ENCODE results near the gene WDR91. TPM values are rescaled to one million over a fixed set of nuclear protein-coding genes. Genes with fewer than 3 reads are reported as not detected.

Gene WDR91
- polyA plus RNA-seq, 2 of the 4 experiments (the other 2 are of a cell fraction), result 5.1 to 5.3 TPM

- ATAC-seq, result no peak
Observed at GRCh38 chr7:135156290-135156689, 55.0 kb downstream of the WDR91 start.

DNA sequence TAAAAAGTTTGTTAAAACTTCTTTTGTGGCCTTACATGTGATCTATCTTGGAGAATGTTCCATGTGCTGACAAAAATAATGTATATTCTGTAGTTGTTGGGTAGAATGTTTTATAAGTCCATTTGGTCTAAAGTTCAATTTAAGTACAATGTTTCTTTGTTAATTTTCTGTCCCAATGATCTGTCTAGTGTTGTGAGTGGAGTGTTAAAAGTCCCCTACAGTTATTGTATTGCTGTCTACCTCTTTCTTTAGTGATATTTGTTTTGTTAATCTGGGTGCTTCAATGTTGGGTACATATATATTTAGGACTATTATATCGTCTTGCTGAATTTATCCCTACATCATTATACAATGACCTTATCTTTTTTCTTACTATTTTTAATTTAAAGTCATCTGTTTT lies 56.6 kb downstream of the WDR91 start:
- 77% methylated on average over 1 of the region's 1 CpG for WGBS (ENCODE audit: missing lambda C conversion rate)
- ChIA-PET POLR2A (no interaction called here), CTCF (interaction anchor here (1.0 kb wide), 1 partner anchor 247 kb away, joined by 5 read pairs; no protein-coding TSS in a partner anchor)
- no peak for ATAC-seq
- no peak for DNase-seq (ENCODE audit: low read depth in 1 of 2, low spot score in 1 of 2)
- FAIRE-seq, result no peak
- no peak for TF ChIP-seq NPAS2 (CRISPR knock-in tag; IDR thresholded peaks at IDR 0.05; ENCODE audit: borderline replicate concordance)
- TF ChIP-seq, protein P1, sequence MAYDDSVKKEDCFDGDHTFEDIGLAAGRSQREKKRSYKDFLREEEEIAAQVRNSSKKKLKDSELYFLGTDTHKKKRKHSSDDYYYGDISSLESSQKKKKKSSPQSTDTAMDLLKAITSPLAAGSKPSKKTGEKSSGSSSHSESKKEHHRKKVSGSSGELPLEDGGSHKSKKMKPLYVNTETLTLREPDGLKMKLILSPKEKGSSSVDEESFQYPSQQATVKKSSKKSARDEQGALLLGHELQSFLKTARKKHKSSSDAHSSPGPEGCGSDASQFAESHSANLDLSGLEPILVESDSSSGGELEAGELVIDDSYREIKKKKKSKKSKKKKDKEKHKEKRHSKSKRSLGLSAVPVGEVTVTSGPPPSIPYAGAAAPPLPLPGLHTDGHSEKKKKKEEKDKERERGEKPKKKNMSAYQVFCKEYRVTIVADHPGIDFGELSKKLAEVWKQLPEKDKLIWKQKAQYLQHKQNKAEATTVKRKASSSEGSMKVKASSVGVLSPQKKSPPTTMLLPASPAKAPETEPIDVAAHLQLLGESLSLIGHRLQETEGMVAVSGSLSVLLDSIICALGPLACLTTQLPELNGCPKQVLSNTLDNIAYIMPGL (CRISPR knock-in tag; IDR thresholded peaks at IDR 0.05; ENCODE audit: borderline replicate concordance), result no peak
- no peak overlapping the region for H3K4me3 ChIP-seq
- no peak overlapping the region for H3K4me2 ChIP-seq
- H3K4me1 ChIP-seq, result peaks cover 2% of the 10 kb centered on the region
- H3K9me3 ChIP-seq, result peaks cover 32% of the 10 kb centered on the region
- H3K27ac ChIP-seq, result no peak overlapping the region

More at GRCh38 chr7:135156290-135156689, 55.0 kb downstream of the WDR91 start:
- CTCF ChIA-PET, result interaction anchor here (0.6 to 1.8 kb wide), 2 partner anchors 8 to 135 kb away, joined by 3 to 5 read pairs; partner anchors contain the start of gene TMEM140
- no peak for TF ChIP-seq TP53 (CRISPR knock-in tag; IDR thresholded peaks at IDR 0.05)
- TF ChIP-seq NPAS2 (CRISPR knock-in tag; IDR thresholded peaks at IDR 0.05; ENCODE audit: borderline replicate concordance), result no peak
- TF ChIP-seq NFE2L2 (conservative IDR thresholded peaks at IDR 0.05; ENCODE audit: low read length), result no peak
- no peak for TF ChIP-seq RNF2 (IDR thresholded peaks at IDR 0.05; ENCODE audit: borderline replicate concordance, low read depth)
- no peak for TF ChIP-seq ZFP36 (IDR thresholded peaks at IDR 0.05; ENCODE audit: borderline replicate concordance, partially characterized antibody)
- no peak for TF ChIP-seq CHD4 (IDR thresholded peaks at IDR 0.05; ENCODE audit: borderline replicate concordance)
- TF ChIP-seq POLR2A (IDR thresholded peaks at IDR 0.05; ENCODE audit: low read length), result no peak
- TF ChIP-seq JUN (IDR thresholded peaks at IDR 0.05), result no peak
- no peak for TF ChIP-seq BHLHE40 (IDR thresholded peaks at IDR 0.05; ENCODE audit: low read depth, low read length)
- TF ChIP-seq, protein P2, sequence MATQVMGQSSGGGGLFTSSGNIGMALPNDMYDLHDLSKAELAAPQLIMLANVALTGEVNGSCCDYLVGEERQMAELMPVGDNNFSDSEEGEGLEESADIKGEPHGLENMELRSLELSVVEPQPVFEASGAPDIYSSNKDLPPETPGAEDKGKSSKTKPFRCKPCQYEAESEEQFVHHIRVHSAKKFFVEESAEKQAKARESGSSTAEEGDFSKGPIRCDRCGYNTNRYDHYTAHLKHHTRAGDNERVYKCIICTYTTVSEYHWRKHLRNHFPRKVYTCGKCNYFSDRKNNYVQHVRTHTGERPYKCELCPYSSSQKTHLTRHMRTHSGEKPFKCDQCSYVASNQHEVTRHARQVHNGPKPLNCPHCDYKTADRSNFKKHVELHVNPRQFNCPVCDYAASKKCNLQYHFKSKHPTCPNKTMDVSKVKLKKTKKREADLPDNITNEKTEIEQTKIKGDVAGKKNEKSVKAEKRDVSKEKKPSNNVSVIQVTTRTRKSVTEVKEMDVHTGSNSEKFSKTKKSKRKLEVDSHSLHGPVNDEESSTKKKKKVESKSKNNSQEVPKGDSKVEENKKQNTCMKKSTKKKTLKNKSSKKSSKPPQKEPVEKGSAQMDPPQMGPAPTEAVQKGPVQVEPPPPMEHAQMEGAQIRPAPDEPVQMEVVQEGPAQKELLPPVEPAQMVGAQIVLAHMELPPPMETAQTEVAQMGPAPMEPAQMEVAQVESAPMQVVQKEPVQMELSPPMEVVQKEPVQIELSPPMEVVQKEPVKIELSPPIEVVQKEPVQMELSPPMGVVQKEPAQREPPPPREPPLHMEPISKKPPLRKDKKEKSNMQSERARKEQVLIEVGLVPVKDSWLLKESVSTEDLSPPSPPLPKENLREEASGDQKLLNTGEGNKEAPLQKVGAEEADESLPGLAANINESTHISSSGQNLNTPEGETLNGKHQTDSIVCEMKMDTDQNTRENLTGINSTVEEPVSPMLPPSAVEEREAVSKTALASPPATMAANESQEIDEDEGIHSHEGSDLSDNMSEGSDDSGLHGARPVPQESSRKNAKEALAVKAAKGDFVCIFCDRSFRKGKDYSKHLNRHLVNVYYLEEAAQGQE (IDR thresholded peaks at IDR 0.05), result no peak
- TF ChIP-seq KDM5A (IDR thresholded peaks at IDR 0.05), result no peak
- TF ChIP-seq ELK1 (IDR thresholded peaks at IDR 0.05; ENCODE audit: low read depth, low read length), result no peak
- TF ChIP-seq, protein P3, sequence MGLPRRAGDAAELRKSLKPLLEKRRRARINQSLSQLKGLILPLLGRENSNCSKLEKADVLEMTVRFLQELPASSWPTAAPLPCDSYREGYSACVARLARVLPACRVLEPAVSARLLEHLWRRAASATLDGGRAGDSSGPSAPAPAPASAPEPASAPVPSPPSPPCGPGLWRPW (IDR thresholded peaks at IDR 0.05), result no peak
- TF ChIP-seq ZNF302 (CRISPR knock-in tag; IDR thresholded peaks at IDR 0.05), result no peak
- peaks cover 17% of the 10 kb centered on the region for H3K4me1 ChIP-seq
- no peak for FAIRE-seq
- WGBS (ENCODE audit: missing lambda C conversion rate), result 28% methylated on average over 1 of the region's 1 CpG
- POLR2A ChIA-PET, result no interaction called here
- H3K27ac ChIP-seq, result no peak overlapping the region
- DNase-seq (ENCODE audit: low read depth in 1 of 2, low spot score in 1 of 2), result no peak
- peaks cover 32% of the 10 kb centered on the region for H3K9me3 ChIP-seq
- H3K4me2 ChIP-seq, result no peak overlapping the region
- no peak overlapping the region for H3K4me3 ChIP-seq

DNA sequence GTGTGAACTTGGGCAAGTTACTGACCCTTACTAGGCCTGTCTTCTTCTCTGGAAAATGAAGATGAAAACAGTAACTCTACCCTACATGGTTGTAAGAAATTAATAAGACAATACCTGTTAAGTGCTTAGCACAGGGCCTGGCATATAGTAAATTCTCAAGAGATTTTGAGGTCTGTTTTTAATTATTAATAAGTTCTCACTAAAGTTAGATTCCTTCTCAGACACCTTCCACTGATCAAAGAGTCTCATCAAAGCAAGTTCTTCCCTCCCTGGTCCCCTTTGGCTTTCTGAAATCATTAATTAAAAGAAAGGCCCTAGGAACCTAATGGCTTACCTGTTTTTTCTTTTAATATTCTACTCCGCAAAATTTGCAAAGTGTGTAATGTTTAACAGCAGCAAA lies 58.9 kb downstream of the WDR91 start:
- no peak for TF ChIP-seq RCOR1 (IDR thresholded peaks at IDR 0.05; ENCODE audit: low read depth, low read length)
- TF ChIP-seq FOSB (CRISPR knock-in tag; IDR thresholded peaks at IDR 0.05), result no peak
- TF ChIP-seq ZFP36 (IDR thresholded peaks at IDR 0.05; ENCODE audit: borderline replicate concordance, partially characterized antibody), result no peak
- TF ChIP-seq, protein P4, sequence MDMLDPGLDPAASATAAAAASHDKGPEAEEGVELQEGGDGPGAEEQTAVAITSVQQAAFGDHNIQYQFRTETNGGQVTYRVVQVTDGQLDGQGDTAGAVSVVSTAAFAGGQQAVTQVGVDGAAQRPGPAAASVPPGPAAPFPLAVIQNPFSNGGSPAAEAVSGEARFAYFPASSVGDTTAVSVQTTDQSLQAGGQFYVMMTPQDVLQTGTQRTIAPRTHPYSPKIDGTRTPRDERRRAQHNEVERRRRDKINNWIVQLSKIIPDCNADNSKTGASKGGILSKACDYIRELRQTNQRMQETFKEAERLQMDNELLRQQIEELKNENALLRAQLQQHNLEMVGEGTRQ (IDR thresholded peaks at IDR 0.05), result no peak
- no peak for TF ChIP-seq JUNB (IDR thresholded peaks at IDR 0.05)
- no peak for TF ChIP-seq SMC3 (IDR thresholded peaks at IDR 0.05)
- TF ChIP-seq, protein P5, sequence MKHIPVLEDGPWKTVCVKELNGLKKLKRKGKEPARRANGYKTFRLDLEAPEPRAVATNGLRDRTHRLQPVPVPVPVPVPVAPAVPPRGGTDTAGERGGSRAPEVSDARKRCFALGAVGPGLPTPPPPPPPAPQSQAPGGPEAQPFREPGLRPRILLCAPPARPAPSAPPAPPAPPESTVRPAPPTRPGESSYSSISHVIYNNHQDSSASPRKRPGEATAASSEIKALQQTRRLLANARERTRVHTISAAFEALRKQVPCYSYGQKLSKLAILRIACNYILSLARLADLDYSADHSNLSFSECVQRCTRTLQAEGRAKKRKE (CRISPR knock-in tag; IDR thresholded peaks at IDR 0.05; ENCODE audit: low read depth), result no peak
- no peak for TF ChIP-seq ELK1 (IDR thresholded peaks at IDR 0.05; ENCODE audit: low read depth, low read length)
- no peak for TF ChIP-seq EHMT2 (IDR thresholded peaks at IDR 0.05; ENCODE audit: low read depth)
- TF ChIP-seq POLR2A (IDR thresholded peaks at IDR 0.05; ENCODE audit: low read length), result no peak
- POLR2A ChIA-PET, result no interaction called here
- CTCF ChIA-PET, result no interaction called here
- DNase-seq (ENCODE audit: low read depth in 1 of 2, low spot score in 1 of 2) (no peak), ATAC-seq (no peak), FAIRE-seq (no peak)
- Histone ChIP-seq H3K4me3 (no peak overlapping the region), H3K4me2 (no peak overlapping the region), H3K4me1 (peaks cover 12% of the 10 kb centered on the region), H3K9me3 (peaks cover 21% of the 10 kb centered on the region), H3K27ac (no peak overlapping the region)
- WGBS (ENCODE audit: missing lambda C conversion rate), result 94% methylated on average over 1 of the region's 1 CpG
